Prostate gland (tissue), 2 donors: Measurements from ENCODE around the gene ZNF69.

Experiments
- POLR2A ChIP-seq: fragments of 450-650 bp; IDR thresholded peaks from one replicate; pipeline ENCODE4 v1.6.1; 2016; ENCODE audit warnings: antibody characterized with exemption, mild to moderate bottlenecking
- POLR2AphosphoS5 ChIP-seq: sonication (generic); formaldehyde crosslinking; IDR thresholded peaks from one replicate; pipeline ENCODE4 v1.6.1; 2017; ENCODE audit warnings: antibody characterized with exemption
- TF ChIP-seq, protein P1 (sequence below), 4 experiments: fragments of 200-600 bp in 2 of 4; fragments of 450-650 bp in 2 of 4; sonication (generic) in 2 of 4; IDR thresholded peaks; 1 replicate in 3 of 4; 2 replicates in 1 of 4; pipeline ENCODE4 v1.5.1; 2016 to 2019; ENCODE audit warnings: antibody characterized with exemption in 4 of 4, mild to moderate bottlenecking in 2 of 4, moderate library complexity in 2 of 4

DNA sequence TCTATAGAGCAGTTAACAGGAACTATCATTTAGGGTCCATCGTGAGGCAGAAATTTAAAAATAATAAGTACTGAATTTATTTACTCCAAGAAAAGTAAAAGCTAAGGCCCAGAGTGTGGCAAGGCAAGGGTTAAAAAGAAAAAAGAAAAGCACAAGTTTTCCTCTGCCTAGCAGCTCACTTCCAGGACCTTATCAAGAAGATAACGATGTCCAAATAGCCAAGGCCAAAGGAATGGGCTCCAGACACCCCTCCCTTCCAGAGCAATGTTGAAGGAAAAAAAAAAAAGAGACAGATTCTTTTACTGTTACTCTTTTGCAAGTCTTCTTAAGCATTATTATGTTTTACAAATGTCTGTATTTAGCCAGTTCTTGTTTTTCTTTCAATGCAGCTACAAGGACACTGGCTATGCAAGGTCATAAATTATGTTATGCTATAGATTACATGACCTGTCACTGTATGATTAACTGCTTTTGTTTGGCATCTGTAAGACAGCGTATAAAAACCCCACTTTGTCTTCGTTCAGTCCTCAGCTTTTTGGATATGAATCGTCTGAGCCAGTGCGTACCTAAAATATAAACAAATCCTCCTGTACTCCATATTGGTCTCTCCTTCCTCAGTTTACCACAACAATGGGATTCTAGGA is 34.4 kb downstream of the ZNF69 start:
- TF ChIP-seq POLR2AphosphoS5 (no peak), POLR2A (no peak)
- TF ChIP-seq, protein P1, sequence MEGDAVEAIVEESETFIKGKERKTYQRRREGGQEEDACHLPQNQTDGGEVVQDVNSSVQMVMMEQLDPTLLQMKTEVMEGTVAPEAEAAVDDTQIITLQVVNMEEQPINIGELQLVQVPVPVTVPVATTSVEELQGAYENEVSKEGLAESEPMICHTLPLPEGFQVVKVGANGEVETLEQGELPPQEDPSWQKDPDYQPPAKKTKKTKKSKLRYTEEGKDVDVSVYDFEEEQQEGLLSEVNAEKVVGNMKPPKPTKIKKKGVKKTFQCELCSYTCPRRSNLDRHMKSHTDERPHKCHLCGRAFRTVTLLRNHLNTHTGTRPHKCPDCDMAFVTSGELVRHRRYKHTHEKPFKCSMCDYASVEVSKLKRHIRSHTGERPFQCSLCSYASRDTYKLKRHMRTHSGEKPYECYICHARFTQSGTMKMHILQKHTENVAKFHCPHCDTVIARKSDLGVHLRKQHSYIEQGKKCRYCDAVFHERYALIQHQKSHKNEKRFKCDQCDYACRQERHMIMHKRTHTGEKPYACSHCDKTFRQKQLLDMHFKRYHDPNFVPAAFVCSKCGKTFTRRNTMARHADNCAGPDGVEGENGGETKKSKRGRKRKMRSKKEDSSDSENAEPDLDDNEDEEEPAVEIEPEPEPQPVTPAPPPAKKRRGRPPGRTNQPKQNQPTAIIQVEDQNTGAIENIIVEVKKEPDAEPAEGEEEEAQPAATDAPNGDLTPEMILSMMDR (IDR thresholded peaks at IDR 0.05) = no peak
